ENCODE data around the gene PRKCSH. TPM values are rescaled to one million over a fixed set of nuclear protein-coding genes. Genes with fewer than 3 reads are reported as not detected.
A peak's percentile ranks its signal among the peaks of the same experiment; 100 is the strongest.
"Not testable (repeated sequence)": the region's sequence is repeated elsewhere in the genome, so short reads cannot be mapped to it uniquely, and the experiment has no call there.

Gene PRKCSH
- polyA plus RNA-seq, 4 donors: 302 to 378 (median 348) TPM

GRCh38 chr19:11468266-11468845, 32.9 kb downstream of the PRKCSH start:
- not testable (repeated sequence) for DNase-seq (ENCODE audit: low read depth in 4 of 4, low spot score in 2 of 4)

- no peak for DNase-seq (ENCODE audit: low read depth in 4 of 4, low spot score in 2 of 4)
Observed at GRCh38 chr19:11473725-11474124, 38.3 kb downstream of the PRKCSH start.

- not testable (repeated sequence) for DNase-seq (ENCODE audit: low read depth in 4 of 4, low spot score in 2 of 4)
Observed at GRCh38 chr19:11475343-11475742, 39.9 kb downstream of the PRKCSH start.

- DNase-seq (ENCODE audit: low read depth in 4 of 4, low spot score in 2 of 4): no peak
Observed at GRCh38 chr19:11475861-11476260, 40.4 kb downstream of the PRKCSH start.

- DNase-seq (ENCODE audit: low read depth in 4 of 4, low spot score in 2 of 4): no peak
Observed at GRCh38 chr19:11478167-11479089, 43.0 kb downstream of the PRKCSH start.

GRCh38 chr19:11479090-11479897, 43.9 kb downstream of the PRKCSH start:
- no peak for DNase-seq (ENCODE audit: low read depth in 4 of 4, low spot score in 2 of 4)

- no peak for DNase-seq (ENCODE audit: low read depth in 4 of 4, low spot score in 2 of 4)
Observed at GRCh38 chr19:11479898-11480714, 44.7 kb downstream of the PRKCSH start.

DNA sequence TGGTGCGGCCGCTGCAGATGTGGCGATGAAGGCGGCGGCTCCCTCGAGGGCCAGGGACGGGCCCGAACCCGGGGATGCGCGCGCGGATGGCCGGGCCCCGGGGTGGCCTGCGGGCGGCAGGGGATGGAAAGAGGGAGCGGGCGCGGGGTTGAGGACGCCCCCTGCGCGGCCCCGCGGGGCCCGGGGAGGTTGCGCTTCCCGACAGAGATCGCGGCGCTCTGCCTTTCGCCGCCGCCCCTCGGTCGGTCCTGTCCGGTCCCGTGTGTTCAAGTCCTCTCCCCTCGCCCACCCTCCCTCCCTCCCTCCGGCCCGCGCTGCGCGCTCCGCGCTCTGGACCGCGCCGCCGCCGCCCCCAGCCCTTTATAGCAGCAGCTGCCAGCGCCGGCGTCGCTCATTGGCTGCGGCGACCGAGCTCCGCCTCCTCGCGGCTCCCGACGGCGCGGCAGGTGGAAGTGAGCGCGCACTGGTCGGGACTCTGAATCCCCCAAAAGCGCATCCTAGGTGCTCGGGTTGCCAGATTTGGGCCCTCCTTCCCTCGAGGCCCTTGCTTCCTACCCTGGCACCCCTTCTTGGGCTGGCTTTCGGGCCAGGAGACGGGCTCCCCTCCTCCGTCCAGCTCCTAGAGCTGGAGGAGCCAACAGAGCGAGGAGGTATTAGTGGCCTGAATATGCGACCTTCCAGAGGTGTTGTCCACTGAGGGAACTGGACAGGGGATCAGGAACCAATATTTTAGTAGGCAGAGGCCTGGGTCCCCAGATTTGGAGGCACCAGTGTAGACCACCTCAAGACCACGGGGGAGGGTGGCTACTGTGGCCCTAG, 45.5 kb downstream of the PRKCSH start, which contains the start of gene ELAVL3:
Gene ELAVL3, minus strand, starts transcription at position 332 of the 819 bp plus-strand sequence. CDS start 438 bp downstream, outside the sequence.
- DNase-seq (ENCODE audit: low read depth in 4 of 4, low spot score in 2 of 4): no peak

- peak in 3 of 4 donors; percentile 19 to 23 (median 23) for DNase-seq (ENCODE audit: low read depth in 4 of 4, low spot score in 2 of 4)
Observed at GRCh38 chr19:11481534-11482383, 46.3 kb downstream of the PRKCSH start.

DNA sequence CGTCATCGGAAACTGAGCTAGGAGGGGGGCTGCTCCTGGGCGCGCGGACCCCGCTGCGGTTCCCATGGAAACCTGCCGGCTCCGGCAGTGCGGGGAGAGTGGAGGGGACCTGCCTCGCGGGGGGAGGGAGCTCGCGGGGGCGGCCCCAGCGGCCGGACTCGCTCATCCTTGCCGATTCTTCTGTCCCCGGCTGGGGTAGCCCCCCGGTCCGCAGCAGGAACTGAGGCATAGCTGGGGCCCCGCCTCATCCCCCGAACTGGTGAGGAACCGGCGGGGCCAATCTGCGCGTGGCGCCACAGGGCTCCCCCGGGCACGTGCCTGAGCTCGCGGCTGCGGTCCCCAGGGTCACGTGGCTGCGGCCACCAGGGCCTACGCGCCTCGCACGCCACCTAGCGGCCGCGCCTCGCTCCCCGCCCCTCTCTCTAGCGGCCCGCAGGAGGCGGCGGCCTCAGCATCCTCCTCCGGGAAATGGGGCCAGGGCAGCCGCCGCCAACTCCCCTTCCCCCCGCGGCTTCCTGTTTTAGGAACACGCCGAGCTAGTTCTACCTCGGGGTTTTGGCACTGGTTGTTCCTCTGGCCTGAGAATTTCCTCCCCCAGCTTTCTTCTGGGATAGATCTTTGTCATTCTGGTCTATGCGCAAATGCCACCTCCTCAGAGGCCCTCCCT, 47.1 kb downstream of the PRKCSH start:
- DNase-seq (ENCODE audit: low read depth in 4 of 4, low spot score in 2 of 4): peak in 2 of 4 donors; percentile 40 to 42

DNA sequence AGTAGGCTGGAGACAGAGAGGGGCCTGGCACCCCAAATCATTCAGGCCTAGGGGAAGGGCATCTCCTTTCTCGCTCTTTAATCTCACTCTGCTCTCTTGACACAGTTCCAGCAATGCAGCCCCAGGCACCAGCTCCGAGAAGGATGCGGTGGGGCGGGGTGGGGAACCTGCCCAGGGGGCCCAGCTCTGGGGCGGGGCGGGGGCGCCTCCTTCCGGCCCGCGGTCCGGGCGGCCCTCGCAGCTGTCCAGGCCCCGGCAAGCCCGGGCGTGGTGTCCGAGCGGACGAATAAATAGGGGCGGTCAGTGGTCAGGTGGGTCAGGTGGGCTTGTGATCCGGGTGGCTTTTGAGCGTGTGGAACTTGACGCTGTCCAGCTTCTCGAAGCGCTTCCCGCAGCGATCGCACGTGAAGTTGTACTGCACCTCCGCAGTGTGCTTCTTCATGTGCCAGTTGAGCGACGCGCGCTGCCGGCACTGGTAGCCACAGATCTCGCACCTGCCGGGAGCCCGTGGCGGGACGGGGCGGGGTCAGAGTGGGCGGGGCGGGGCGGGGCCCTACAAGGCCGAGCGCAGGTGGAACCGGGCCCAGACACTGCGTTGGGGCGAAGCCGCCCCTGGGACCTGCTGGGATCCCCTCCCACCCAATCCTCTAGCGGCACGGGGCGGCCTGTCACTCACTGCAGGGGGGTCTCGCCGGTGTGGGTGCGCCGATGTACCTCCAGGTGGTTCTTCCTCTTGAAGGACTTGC, 48.1 kb downstream of the PRKCSH start:
- DNase-seq (ENCODE audit: low read depth in 4 of 4, low spot score in 2 of 4): no peak

DNA sequence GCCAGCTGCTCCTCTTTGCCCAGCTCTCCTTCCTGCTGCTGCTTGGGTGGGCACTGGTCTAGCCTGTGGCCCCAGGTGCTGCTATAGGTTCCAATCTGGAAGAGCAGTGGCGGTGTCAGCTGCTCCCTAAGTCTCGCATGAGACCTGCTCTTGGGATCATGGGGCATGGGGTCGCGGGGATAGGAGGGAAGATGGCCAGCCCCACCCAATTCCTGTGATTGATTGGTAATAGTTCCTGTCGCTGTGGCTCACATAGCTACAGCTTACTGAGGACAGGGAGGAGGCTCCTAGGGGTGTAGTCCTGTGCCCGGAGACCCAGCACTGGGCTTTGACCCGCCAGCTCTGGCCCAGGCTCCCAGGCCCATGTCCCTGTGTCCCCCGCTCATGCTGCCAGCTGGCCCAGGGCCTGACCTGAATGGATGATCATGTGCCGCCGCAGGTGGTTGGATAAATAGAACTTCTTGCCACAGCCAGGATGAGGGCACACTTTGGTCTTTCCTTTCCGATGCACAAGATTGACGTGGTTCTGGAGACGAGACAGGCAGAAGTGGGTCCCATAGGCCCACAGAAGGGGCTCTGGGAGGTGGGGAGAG, 49.9 kb downstream of the PRKCSH start:
- DNase-seq (ENCODE audit: low read depth in 4 of 4, low spot score in 2 of 4): no peak

GRCh38 chr19:11486661-11487503, 51.4 kb downstream of the PRKCSH start:
- DNase-seq (ENCODE audit: low read depth in 4 of 4, low spot score in 2 of 4): no peak

GRCh38 chr19:11489378-11489777, 53.9 kb downstream of the PRKCSH start:
- DNase-seq (ENCODE audit: low read depth in 4 of 4, low spot score in 2 of 4): no peak

DNA sequence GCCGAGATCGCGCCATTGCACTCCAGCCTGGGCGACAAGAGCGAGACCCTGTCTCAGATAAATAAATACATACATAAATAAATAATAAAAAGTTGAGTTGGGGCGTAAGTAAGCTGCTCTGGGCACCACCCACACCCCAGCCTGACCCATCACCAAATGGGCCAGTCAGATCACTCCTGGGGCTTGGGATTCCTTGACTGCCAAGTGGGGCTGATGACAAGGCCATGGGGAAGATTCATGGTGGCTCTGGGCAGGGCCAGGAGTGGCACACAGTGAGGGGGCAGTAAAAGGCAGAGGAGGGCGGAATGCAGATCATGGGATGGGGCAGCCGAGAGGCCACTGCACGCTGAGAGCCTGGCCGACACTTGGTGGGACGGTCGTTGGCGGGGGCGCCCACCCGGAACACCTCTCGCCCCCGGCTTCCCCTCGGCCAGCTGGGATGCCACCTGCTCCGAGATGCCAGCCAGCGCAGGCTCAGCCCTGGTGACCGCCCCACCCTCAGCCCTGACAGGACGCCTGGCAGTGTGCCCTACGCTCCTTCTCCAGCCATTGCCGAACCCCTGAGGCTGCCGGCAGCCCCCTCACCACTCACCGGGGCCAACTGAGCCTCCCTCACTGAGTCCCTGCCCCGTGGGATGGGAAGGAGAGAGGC, 59.3 kb downstream of the PRKCSH start:
- DNase-seq (ENCODE audit: low read depth in 4 of 4, low spot score in 2 of 4): no peak

Data from left renal cortex interstitium (tissue), 4 donors.